HG03575 (cell line): ENCODE data around the gene SH3RF3.

Experiments used
- ATAC-seq: cut with Tn5 transposase; IDR thresholded peaks from one replicate; pipeline ENCODE4 v1.9.1; 2021; ENCODE audit not compliant: unreplicated experiment, insufficient number of reproducible peaks, low FRiP score; ENCODE audit errors: extremely low read depth

Gene SH3RF3

DNA sequence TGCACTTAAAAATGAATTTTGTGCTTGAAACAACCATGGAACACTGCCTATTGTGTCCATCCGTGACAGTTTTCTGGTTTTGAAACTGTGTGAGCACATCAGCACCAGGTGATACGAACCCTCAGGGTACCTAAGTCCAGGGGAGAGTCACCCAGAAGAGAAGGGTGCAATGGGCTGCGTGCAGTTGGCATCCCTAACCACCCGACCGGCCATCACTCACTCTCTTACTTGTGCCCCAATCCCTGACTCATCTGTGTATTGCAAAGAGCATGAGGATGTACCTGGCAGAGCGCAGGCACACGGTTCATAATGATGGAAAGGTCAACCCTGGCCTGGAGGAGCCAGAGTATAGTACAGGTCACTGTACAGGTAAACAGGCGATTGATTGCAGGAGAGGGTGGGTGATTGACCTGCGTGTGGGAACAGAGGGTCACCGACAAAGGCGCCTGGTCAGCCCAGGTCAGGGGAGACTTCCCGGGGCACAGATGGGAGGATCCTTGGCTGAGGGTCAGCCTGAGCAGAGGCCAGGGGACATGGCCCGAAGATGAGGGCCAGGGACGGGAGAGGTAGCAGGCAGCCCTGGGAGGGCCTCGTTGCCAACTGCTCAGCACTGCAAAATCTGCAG lies 324.5 kb downstream of the SH3RF3 start:
- no peak for ATAC-seq

DNA sequence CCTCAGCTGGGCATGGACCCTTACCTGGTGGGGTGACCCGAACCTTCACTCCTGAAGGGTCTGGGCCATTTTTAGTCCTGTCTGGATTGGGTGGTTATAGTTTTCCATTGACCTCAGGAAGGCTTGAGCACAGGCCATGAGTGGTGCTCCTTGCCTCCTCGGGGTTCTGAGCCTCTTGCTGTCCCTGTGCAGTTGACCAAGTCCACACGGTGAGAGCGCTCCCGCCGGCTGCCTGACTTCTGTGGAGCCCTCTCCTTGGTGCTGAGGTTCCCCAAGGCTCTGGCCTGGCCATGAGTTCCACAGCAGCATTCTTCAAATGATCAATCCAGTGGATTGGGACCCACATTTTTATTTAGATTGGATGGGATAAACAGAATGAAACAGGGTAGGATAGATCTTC lies 325.3 kb downstream of the SH3RF3 start:
- no peak for ATAC-seq

DNA sequence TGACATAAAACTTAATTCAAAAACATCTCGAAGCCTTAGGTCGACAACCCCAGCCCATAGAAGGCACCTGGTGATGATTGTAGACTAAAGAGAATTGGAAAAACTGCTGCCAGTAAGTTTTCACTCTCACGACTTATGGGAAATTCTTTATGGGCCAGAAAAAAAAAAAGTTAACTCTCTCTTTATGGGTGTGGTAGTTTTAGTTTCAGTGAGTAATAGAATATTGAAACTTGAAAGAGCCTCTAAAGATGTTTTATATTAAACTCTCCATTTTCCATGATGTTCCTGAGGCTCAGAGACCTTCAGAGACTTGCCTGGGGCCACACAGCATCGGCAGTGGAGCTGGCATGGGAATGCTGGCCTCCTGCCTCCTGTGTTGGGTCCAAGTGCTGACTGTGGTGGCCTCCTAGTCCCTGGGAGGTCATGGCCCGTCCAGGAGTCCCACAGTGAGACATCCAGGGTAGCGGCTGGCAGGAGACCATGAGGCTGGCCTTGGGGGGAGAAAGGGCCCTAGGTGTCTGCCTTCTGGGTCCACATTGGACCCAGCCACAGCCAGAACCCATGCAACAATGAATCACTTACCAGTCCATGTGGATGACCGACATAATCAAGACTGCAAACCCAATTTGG lies 325.9 kb downstream of the SH3RF3 start:
- ATAC-seq: no peak

DNA sequence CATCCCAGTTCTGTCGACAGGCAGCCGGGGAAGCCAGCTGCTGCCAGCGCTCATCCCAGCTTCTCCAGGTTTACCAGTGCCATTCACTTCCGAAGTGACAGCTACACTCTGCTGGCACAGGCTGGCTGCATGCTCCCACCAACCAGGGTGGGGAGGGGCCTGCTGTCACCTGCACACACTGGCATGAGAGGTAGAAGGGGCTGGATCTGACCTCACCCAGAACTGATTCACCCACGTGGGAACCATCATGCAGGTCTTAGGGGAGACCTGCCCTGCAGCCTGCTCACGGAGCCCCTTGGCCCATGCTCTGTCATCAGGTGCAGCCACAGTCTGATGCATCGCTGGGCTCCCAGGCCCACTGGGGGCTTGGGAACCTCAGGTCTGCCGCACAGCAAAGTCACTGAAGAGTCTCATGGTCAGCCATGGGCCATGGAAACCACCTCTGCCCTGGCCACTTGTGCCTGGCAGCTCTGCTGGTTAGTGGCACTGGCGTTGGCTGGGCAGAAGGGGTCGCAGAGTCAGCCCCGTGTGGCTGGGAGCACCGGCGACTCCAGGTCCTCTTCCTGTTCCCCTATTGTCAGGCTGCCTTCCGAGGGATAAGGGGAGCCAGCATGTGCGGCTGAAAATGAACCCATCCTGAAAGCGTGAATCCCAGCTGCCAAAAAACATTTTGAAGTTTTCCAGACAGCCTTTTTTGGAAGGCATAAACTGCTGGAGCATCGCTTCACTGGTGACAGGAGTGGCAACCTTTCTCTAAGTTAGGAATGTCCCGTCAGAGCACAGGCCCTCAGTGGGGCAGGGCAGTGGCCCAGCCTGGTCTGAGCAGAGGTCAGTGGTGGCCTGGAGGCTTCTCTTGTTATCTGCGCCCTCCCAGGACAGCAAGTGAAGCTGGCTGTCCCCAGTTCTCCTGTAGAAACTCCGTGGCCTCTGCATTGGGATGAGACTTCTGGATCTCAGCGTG lies 327.0 kb downstream of the SH3RF3 start:
- no peak for ATAC-seq

DNA sequence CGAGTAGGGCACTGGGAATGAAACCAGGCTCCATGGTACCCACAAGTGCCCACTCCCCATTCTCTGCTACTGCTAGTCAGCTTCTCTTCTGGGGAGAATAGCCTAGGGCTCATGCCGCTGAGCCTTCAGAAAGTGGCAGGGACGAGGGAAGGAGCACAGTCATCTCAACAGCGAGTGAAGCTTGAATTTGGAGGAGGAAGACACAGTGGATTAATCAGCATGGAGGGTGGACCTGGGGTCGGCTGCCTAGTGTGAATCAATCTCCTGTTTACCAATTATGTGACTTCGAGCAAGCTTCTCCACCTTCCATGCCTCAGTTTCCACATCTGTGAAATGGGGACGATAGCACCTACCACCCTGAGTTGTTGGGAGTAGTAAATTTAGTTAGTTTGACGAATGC lies 327.8 kb downstream of the SH3RF3 start:
- ATAC-seq: no peak

DNA sequence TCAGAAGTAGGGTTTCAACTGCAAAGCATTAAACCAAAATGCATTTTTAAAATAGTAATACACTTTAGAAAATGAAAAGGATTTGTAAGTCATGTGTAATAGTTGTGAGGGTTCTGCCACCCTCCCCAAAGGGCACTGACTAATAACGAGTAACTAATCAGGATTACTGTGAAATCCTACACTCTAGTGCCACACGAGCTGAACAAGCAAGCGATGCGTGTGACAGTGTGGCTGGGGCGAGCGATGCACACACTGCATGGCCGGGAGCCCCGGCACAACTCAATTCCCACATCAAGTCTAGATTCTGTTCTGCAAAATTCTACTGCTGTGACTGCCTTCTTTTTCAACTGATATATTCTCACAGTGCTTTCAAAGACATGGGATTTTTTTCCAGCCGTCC lies 328.4 kb downstream of the SH3RF3 start:
- no peak for ATAC-seq

DNA sequence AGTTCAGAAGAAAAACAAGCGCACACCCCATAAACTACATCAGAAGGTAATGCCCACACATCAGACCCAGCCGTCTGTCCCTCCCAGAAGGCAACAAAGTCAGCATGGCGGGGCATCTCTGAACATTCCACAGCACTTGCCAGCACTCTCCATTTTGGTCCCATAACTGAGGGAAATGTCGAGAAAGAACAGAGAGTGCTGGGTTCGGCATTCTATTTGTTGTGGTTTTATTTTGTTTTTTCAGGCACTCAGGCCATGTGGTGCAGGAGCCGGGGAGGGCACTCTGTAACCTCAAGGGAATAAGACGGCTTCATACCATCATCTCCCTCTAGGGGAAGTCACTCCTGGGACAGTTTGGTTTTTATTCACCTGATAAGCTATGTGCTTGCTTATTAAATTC lies 328.8 kb downstream of the SH3RF3 start:
- ATAC-seq: no peak

DNA sequence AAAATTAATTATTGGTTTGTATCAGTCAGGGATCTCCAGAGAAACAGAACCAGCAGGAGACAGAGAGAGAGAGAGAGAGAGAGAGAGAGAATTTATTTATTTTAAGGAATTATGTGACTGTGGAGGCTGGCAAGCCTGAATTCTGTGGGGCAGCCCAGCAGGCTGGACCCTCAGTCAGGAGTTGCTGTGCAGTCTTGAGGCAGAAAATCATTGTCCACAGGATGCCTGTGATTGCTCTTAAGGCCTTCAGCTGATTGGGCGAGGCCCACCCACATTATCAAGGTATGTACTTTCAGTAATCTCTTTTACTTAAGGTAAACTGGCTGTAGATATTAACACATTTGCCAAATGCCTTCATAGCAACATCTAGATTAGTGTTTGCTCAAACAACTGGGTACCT lies 329.5 kb downstream of the SH3RF3 start:
- ATAC-seq: no peak

DNA sequence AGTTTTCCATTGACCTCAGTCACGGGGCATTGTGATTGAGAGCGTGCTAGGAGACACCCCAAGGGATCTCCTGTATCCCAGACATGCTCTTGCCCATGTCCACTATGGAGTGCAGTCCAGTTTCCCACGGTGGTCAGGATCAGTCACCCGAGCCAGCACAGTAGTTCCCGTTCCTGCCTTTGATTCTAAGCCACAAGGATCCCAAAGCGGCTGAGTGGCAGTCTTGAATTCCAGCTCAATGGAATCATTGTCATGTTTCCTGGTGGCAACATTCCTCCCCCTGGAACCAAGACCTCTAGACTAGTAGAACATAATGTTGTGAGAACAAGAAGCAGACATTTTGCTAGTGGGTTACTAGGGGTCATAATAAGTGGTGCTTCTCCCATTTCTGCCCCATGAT lies 330.5 kb downstream of the SH3RF3 start:
- no peak for ATAC-seq

DNA sequence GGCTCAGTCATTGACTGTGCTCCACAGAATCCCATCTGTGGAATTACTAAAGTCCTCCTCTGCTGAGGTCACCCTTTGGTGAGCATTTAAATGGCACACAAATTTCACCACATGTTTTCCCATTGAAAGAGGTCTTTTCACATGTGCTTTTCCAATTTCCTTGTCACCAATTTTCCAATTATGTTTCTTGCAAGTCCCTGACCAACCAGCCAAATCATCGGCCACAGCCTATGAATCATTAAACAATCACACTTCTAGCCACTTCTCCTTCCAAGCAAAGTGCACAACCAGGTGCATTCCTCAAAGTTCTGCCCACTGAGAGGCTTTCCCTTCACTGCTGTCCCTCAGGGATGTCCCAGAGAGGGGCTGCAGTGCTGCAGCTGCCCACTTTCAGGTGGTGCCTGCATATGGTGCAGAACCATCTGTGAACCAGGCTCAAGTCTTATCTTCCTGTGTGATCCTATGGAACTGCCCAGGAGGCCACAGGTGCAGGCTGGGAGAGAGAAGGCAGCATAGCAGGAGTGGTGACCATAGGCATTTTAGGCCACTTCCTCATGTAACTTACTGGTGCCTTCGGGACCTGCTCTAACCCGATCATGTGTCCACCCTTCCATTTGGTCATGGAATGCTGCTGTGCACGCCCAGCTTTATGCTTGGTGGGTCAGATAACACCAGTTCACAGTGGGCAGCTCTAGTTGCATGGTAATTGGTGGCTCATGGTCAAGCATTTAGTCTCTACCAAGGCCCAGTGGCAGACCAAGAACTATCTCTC lies 331.7 kb downstream of the SH3RF3 start:
- ATAC-seq: no peak

DNA sequence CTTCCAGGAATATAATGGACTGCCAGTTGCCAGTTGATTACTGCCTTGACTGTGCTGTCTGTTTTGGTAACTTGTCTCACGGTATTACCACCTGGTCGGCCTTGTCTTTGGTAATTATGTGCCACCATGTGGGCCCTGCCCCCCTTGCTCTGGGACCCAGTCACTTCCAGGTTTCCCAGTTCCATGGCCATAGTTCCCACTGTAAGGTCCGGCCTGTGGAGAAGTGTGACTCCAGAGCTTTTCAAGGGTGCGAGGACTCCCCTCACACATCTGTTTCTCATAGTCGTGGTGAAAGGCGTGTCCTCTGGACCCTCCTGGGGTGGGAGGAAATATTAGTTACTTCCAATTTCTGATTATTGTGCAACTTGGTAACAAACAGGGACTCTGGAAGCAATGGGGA lies 334.2 kb downstream of the SH3RF3 start:
- no peak for ATAC-seq

DNA sequence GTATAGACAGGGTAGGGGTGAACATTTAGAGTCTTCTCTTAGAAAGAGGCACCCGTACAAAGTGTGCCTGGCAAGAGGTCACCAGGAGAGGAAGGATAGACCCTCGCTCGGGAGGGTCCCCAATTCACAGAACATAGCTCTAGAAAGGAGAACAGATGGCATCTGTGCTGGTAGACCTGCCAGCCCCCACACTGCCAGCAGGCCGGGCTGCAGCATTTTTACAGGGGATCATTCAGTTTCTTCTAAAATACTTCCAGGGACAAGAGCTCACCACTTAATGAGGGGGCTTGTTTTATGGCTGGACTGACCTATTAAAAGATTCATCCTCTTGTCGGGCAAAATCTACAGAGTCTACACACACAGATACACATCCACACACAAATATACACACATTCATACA lies 334.9 kb downstream of the SH3RF3 start:
- no peak for ATAC-seq

DNA sequence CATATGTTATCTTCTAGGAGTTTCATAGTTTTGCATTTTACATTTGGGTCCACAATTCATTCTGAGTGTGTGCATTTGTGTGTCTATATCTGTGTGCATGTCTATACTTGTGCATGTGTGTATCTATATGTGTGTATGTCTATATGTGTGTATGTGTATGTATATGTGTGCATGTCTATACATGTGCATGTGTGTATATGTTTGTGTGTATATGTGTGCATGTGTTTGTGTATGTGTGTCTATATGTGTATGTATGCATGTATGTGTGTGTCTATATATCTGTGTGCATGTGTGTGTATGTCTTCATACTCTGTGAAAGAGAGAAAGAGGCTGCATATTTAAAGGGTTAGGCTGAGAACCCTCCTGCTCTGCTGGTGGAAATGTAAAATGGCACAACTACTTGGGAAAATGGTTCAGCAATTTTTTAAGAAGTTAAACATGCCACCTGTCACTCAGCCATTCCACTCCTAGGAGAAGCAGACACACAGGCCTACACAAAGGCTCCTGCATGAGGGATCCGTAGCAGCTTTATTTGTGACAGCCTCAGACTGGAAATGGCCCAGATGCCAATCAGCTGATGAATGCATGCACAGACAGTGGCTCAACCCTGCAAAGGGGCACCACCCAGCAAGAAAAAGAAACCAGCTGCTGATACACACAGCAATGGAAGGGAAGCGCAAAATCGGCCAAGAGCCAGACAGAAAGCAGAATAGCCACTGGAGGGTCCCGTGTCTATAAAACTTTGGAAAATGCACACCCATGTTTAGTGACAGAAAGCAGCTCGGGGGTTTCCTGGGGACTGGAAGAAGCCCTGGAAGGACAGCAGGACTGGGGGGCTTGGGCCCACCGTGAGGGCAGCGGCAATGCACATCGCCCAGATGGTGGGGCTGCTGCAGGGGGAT lies 337.9 kb downstream of the SH3RF3 start:
- ATAC-seq: no peak

DNA sequence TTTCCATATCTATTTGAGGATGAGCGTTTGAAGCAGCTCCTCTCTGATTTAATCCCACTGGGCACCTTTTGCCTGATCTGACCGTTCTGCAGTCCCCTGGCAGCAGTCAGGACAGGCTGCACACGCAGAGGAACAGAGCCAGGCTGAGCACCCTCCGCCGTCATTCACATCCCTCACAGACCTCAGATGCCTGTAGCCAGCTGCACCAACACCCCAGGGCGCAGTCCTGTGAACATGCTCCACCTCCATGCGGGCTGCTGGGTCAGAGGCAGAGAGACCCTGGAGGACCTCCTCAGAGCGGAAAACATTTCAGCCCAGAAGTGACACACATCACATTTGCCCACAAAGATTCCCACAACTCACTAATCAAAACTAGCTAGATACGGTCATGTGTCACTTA lies 338.7 kb downstream of the SH3RF3 start:
- ATAC-seq: no peak

DNA sequence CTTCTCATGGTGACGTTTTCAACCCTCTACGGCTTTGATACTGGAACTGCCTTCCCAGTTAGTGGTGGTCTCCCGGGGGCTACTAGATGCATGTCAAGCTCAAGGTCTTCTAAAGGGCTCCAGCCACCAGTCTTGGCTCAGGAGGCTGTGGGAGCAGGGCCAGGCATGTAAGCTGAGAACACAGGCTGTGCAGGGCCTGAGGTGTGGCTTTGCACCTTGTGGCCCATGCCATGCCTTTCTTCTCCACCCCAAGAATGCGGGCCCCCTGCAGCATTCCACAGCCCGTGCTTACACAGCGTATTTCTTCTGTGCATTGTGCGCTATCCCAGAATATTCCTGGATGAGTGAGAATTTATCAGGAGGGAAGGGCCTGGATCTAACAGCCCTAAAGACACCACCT lies 339.9 kb downstream of the SH3RF3 start:
- ATAC-seq: no peak

DNA sequence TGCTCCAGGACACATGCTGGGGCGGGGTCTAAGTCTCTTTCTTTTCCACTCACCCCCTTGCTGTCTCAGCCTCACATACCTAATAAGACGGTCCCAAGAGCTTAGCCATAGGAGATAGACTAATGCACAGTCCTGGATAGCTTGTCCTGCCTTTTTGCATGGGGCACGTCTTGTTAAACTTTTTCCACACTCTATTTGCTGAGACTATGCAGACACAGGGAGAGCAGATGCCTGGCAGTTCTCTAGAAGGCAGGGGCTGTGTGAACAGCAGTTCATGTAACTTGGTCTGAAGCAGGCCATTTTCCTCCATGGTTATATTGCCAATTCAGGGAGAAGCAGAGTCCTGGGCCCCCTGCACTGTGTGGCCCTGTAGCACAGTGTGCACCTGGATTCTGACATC lies 342.7 kb downstream of the SH3RF3 start:
- ATAC-seq: no peak

DNA sequence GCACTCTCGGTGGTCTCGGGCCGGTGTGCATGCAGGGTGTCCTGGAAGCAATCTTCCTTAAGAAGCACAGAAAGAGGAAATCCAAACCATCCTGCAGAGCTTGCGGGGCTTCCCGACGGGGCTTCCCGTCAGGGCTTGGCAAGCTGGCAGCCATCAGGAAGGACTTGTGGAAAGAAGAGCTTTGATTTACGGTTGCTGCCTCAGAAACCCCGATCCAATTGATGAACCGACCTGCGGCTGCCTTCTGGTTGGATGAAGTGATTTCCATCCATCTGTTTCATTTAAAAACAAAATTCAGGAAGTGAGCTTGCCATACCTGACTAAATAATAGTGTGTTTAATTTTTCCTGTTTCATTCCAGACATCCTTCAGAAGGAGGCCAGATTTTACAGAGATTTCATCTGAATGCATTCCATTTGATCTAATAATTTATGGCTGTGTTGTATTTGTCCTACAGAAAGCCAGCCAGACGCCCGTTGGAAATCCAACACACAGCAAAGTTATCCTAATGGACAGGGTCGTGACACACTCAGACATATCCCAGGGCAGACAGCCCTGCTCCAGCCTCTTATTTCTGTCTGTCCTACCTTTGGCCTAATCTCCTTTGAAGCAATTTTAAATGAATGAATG lies 343.4 kb downstream of the SH3RF3 start:
- ATAC-seq: no peak

DNA sequence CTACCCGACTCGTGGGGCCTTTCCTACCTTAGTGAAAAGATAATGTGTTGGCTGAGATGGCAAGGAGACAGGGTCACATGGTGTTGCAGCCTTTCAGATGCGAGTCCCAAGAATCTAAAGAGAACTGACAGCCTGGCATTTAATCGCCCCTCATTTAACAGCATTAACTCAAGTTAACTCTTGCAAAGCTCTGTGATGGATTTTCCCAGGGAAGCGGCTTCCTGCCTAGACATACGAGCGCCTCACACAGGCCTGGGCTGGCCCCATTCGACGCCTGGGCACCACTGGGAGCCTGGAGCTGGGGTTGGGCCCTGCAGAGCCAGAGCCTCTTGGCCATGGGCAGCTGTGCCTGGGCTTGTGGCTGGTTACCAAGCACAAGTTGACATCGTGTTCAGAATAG lies 344.0 kb downstream of the SH3RF3 start:
- no peak for ATAC-seq
